T-helper 2 cell treated with Interferon-gamma antibody and Interleukin-4, amounts not matched to agents 100 ng/mL and 5 ng/mL, for 36 hours (primary cell): ENCODE measurements around the gene CLCA2. TPM values are rescaled to one million over a fixed set of nuclear protein-coding genes. Genes with fewer than 3 reads are reported as not detected.

ENCODE experiments used
- intact Hi-C: fragments of 100-400 bp; cut with micrococcal nuclease; formaldehyde crosslinking; loops from one replicate; pipeline ENCODE4 v1.15.1; 2023
- total RNA-seq: library from RNA; stranded (reverse); gene quantifications from 2 replicates; pipeline ENCODE4 v1.2.3, GENCODE V29; 2022

Gene CLCA2
- total RNA-seq, 1 donor from 2014 or later: not detected

DNA sequence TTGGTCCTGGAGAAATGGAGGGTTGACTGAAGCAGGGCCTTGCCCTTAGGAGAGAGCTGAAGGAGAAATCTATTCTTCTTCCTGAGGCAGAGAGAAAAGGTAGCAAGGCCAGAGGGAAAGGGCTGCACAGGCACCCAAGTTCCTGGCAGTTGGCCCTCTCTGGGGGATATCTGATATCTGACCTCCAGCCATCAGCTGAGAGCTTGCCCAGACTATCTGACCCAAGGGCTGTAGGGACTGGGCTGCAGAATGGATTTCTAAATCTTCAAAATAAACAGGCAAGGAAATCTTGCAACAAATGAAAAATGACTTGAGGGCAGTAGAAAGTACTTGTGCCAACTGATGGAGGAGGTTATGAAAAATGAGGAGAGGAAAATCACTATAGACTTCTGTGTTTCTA lies 498 bp upstream of the CLCA2 start:
- intact Hi-C loops: no loop called here

GRCh38 chr1:86429122-86429725 lies 5.3 kb downstream of the CLCA2 start:
- intact Hi-C loops: no loop called here

DNA sequence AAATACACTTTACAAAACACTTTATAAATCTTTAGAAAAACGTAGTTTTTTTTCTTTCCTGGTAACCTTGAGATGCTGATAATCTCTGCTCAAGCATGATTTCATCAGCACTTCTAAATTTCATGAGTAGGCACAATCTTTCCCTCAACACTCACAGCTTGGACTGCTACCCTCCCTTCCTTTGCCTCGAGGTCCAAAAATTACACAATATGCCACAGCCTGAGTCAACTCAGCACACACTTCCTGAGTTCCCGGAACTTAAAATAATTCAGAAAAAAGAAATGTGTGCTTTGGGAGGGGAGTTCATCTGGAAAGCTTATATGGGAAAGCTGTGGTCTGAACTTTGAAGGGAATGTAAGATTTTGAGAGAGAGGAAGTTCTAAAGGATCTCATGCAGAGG lies 5.9 kb downstream of the CLCA2 start:
- intact Hi-C loops: no loop called here

- intact Hi-C loops: no loop called here
These were observed 6.4 kb downstream of the CLCA2 start for GRCh38 chr1:86430376-86430775.

DNA sequence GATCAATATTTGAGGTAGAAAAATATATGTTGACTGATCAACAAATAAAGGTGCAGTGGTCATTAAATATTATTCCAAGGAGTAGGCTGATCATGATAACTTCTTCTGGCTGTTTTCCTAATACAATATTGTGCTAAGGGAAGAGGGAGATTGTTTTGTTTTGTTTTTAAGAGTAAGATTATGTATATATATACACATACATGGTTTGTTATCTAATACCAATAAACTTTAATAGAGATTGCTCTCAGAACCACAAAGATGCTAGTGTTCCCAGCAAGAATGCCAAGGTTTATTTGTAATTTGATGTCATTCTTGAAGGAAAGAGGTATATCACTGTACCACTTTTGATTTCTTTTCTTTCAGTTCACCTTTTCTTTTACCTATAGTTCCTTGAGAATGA lies 10.1 kb downstream of the CLCA2 start:
- intact Hi-C loops: no loop called here

GRCh38 chr1:86435327-86435726 lies 11.4 kb downstream of the CLCA2 start:
- intact Hi-C loops: no loop called here

DNA sequence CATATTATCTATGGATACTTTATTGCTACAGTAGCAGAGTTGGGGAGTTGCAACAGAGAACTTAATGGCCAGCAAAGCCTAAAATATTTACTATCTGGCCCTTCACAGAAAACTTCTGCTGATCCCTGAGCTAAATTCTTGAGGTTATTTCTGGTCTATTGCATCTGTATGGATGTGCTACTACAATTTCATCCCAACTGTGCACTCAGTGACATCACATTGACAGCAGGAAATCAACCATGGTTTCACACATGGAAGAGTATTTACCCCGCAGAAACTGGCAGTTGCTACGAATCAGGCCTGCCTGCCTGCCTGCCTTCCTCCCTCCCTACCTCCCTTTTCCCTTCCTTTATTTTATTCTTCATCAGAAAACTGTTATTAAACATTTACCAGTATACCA lies 12.1 kb downstream of the CLCA2 start:
- intact Hi-C loops: no loop called here

- intact Hi-C loops: no loop called here
These were observed 17.6 kb downstream of the CLCA2 start for GRCh38 chr1:86441581-86441980.

- intact Hi-C loops: no loop called here
These were observed 18.0 kb downstream of the CLCA2 start for GRCh38 chr1:86441997-86442396.

- intact Hi-C loops: no loop called here
These were observed 21.9 kb downstream of the CLCA2 start for GRCh38 chr1:86445919-86446318.

GRCh38 chr1:86447198-86447790 lies 23.3 kb downstream of the CLCA2 start:
- intact Hi-C loops: no loop called here

DNA sequence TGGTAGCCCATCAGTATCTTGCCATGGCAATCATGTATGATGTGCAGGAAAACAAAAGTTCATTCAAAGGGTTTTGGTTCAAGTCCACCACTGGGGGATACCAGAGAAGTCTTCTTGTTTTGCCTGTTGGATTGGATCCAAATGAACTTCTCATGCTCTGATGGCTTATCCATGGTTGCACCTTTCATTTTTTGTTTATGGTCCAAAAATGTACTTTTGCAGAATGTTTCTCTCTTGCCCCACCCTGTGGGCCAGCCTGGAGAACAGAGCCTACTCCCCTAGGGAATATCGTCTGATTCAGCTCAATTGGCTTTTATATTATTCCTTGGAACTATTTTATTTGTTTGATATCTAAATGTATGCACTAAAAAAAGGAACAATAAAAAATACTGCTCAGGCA lies 24.7 kb downstream of the CLCA2 start:
- intact Hi-C loops: no loop called here

DNA sequence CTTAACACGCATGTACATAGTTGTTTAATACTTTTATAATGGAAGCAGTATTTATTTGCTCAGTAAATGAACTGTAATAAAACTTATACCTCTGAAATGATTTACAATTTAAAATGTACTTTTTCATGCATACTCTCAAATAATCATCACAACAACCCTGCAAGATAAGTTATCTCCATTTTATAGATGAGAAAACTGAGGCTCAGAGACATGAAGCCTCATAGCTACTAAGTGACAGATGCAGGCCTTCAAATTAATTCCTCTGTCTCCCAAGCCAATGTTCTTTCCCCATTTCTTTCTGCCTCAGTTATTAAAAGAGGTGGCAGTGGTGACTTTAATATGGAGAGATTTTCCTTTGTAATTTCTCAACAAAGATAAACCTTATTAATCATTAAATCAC lies 25.1 kb downstream of the CLCA2 start:
- intact Hi-C loops: no loop called here

DNA sequence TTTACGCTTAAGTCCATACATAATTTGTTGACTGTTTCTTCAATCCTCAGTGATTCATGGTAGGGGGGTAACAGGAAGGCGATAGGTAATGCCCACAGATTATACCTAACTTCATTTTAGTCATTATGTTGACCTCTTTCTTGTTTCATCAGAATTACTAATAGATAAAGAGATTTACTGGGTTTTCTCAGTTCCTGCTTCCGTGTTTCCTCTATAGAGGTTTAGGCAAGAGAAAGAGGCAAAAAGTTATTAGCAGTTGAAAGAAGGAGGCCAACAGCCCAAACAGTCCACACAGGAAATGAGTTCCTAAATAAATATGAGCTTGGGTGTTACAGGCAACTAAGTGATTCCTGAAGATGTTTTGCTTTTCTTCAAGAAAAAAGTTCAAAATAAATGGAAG lies 26.9 kb downstream of the CLCA2 start:
- intact Hi-C loops: no loop called here

GRCh38 chr1:86453664-86454063 lies 29.7 kb downstream of the CLCA2 start:
- intact Hi-C loops: no loop called here

- intact Hi-C loops: no loop called here
These were observed 31.1 kb downstream of the CLCA2 start for GRCh38 chr1:86455073-86455472.

DNA sequence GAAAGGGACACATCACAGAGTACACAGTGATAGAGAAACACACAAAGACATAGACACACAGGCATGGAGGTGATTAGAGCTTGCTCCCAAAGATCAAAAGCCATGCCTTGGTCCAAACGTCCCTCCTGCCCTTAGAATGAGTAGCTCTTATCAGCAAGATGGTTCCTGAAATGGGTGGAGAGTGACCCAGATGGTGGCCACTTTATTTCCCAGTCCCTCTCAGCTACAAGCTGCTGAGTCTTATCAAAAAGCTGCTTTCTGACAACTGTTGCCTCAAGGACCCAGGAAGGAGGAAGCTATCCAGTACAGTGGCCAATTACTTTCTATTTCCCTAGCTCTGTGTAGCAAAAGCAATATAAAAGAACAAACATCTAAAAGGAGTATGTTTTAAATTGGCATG lies 37.0 kb downstream of the CLCA2 start:
- intact Hi-C loops: no loop called here

DNA sequence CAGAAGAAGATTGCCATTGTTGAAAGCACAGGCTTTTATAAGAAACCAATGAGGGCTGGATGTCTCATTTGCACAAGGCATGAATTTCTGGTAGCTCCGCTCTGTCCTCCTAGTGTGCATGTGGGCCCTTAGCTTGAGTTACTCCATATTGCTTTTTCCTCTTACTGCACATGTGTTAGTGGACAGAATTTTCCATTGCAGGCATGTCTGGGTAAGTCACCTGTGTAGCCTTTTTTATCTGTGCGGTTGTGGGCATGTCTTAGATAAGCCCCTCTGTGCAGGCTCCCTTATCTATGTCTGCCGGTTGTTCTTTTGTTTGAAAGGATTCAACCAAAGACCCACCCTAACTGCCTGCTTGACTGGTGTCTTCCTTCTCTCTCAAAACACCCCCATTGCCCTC lies 37.5 kb downstream of the CLCA2 start:
- intact Hi-C loops: no loop called here

GRCh38 chr1:86464819-86465218 lies 40.8 kb downstream of the CLCA2 start:
- intact Hi-C loops: no loop called here

- intact Hi-C loops: no loop called here
These were observed 42.3 kb downstream of the CLCA2 start for GRCh38 chr1:86466109-86466844.

DNA sequence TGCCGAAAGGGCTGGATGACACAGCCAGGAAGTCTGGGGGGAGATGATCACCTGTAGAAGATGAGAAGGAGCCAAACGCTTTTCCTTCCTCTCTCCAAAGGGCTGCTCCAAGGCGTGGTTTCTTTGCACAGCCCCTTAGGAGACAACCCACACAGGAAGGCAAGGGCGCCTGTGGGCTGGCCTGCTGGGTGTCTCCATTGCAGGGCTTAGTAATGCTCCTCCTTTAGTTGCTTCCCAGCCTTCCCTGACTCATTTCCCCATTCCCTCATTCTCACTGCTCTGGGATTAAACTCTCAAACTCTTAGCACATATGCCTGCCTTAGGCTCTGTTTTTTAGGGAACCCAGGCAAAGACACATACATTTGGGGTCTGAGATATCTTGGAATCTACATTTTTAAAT lies 43.0 kb downstream of the CLCA2 start:
- intact Hi-C loops: no loop called here

- intact Hi-C loops: no loop called here
These were observed 44.6 kb downstream of the CLCA2 start, which contains the start of gene CLCA1 for GRCh38 chr1:86468501-86468977. TSS of gene CLCA1 (plus strand) at chr1:86468927. CDS start at chr1:86468972, 45 bp downstream.

DNA sequence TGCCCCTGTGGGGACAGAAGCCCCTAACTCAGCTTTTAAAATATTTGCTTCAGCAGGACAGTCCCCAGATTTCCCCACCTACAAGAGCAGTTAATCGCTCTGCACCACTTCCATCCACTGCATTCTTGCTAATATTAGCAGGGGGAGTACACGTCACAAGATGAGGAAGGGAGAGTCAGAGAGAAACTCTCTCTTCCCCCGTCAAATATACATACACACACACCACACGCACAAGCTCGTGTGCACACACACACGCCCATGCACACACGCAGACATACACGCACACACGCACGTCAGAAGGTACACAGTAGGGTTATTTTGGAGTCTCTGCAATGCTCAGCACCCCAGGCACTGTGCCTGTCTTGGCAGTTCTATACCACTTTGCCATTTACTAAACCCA lies 46.9 kb downstream of the CLCA2 start:
- intact Hi-C loops: no loop called here
